Endothelial cell of umbilical vein (primary cell): ENCODE data around the gene MYO15A. TPM values are rescaled to one million over a fixed set of nuclear protein-coding genes. Genes with fewer than 3 reads are reported as not detected.

Source experiments
- BruUV-seq: library from RNA; stranded (reverse); fragments of 400-500 nt; replicated peaks from 2 replicates; lab custom pipeline; 2021; lab: Mats Ljungman, UMichigan
- CTCF ChIA-PET: fragments of 300-600, 350-600 bp; sonication (Branson Sonifier 250); formaldehyde crosslinking; loops from one replicate; lab custom pipeline; 2021; ENCODE audit warnings: antibody characterized with exemption, inconsistent platforms; lab: Charles Lee
- POLR2A ChIA-PET: fragments of 300-600, 350-600 bp; sonication (Branson Sonifier 250); formaldehyde crosslinking; loops from one replicate; lab custom pipeline; 2021; ENCODE audit warnings: antibody characterized with exemption, inconsistent platforms; lab: Charles Lee
- DNase-seq: peaks from one replicate; pipeline ENCODE4 v3.0.0-alpha.2; 2011; ENCODE audit warnings: low read depth, low spot score
- FAIRE-seq: peaks from 2 replicates; lab custom pipeline; 2011; peaks lifted over from hg19 to GRCh38; lab: Jason Lieb, UNC
- H2AFZ ChIP-seq: 2 replicates; pipeline ENCODE4 v1.6.0; 2012; ENCODE audit warnings: low read depth, low read length, control low read depth, inconsistent platforms
- H3K27ac ChIP-seq: 2 replicates; pipeline ENCODE4 v1.5.1; 2011; ENCODE audit warnings: low read depth, mild to moderate bottlenecking, control low read depth, low read length, moderate library complexity; ENCODE audit not compliant: insufficient read depth
- H3K27me3 ChIP-seq, 2 experiments: 2 replicates each; pipeline versions ENCODE4 v1.6.0 to v1.6.1; 2011; ENCODE audit warnings: low read length in 2 of 2, mixed read lengths in 1 of 2; ENCODE audit not compliant: control insufficient read depth in 2 of 2, insufficient read depth in 2 of 2
- H3K36me3 ChIP-seq, 2 experiments: 2 replicates in 1 of 2; 3 replicates in 1 of 2; pipeline ENCODE4 v1.5.1; 2011; ENCODE audit warnings: low read length in 2 of 2, mild to moderate bottlenecking in 1 of 2, moderate library complexity in 1 of 2; ENCODE audit not compliant: control insufficient read depth in 2 of 2, insufficient read depth in 2 of 2; ENCODE audit errors: extremely low read depth in 1 of 2
- H3K4me1 ChIP-seq: 3 replicates; pipeline ENCODE4 v1.5.1; 2011; ENCODE audit warnings: mild to moderate bottlenecking, low read length; ENCODE audit not compliant: control insufficient read depth, insufficient read depth; ENCODE audit errors: extremely low read depth
- H3K4me2 ChIP-seq: 2 replicates; pipeline ENCODE4 v1.6.1; 2011; ENCODE audit warnings: low read length, control low read depth, mixed read lengths; ENCODE audit not compliant: insufficient read depth
- H3K4me3 ChIP-seq, 3 experiments: fragments of 200-600 bp in 1 of 3; sonication (generic), shearing (Covaris generic) in 1 of 3; replicated peaks in 1 of 3; 2 replicates each; pipeline ENCODE4 v1.5.1; 2011 to 2016; ENCODE audit warnings: control low read depth in 3 of 3, low read length in 3 of 3, mild to moderate bottlenecking in 2 of 3, inconsistent platforms in 1 of 3, low read depth in 1 of 3, moderate library complexity in 1 of 3; ENCODE audit not compliant: insufficient read depth in 1 of 3
- H3K79me2 ChIP-seq: 2 replicates; pipeline ENCODE4 v1.6.0; 2012; ENCODE audit warnings: low read length, inconsistent platforms; ENCODE audit not compliant: control insufficient read depth, insufficient read depth
- H3K9ac ChIP-seq: replicated peaks from 2 replicates; pipeline ENCODE3; 2011; ENCODE audit warnings: low read length, control low read depth; ENCODE audit not compliant: insufficient read depth; ENCODE audit errors: extremely low read depth
- H3K9me1 ChIP-seq: replicated peaks from 3 replicates; pipeline ENCODE4 v1.6.0; 2011; ENCODE audit warnings: mild to moderate bottlenecking, low read length; ENCODE audit not compliant: control insufficient read depth, insufficient read depth; ENCODE audit errors: extremely low read depth
- H3K9me3 ChIP-seq: replicated peaks from 2 replicates; pipeline ENCODE4 v1.5.1; 2012; ENCODE audit warnings: low read length, inconsistent platforms; ENCODE audit not compliant: control insufficient read depth, insufficient read depth
- H4K20me1 ChIP-seq: replicated peaks from 2 replicates; pipeline ENCODE3; 2011; ENCODE audit warnings: mild to moderate bottlenecking, low read length; ENCODE audit not compliant: control insufficient read depth, insufficient read depth; ENCODE audit errors: extremely low read depth
- EZH2 ChIP-seq: IDR thresholded peaks from 2 replicates; pipeline ENCODE4 v1.6.1; 2012; ENCODE audit warnings: borderline replicate concordance, low read depth, mild to moderate bottlenecking, moderate library complexity, low read length, inconsistent platforms; ENCODE audit not compliant: severe bottlenecking
- GATA2 ChIP-seq: IDR thresholded peaks from 2 replicates; pipeline ENCODE4 v1.7.0; 2011; ENCODE audit warnings: low read depth, mild to moderate bottlenecking, moderate library complexity, mixed read lengths, low read length; ENCODE audit not compliant: insufficient read length, insufficient read depth
- MYC ChIP-seq: IDR thresholded peaks from one replicate; pipeline ENCODE4 v1.6.1; 2011; ENCODE audit warnings: mild to moderate bottlenecking, low read depth, low read length
- POLR2AphosphoS5 ChIP-seq: IDR thresholded peaks from 2 replicates; pipeline ENCODE4 v1.6.1; 2012; ENCODE audit warnings: low read depth, mild to moderate bottlenecking, control low read depth, low read length, moderate library complexity; ENCODE audit not compliant: insufficient read depth
- dilution Hi-C: fragments of 300-500 bp; cut with MboI; formaldehyde crosslinking; loops from one replicate; pipeline ENCODE4 v1.15.0; 2019; ENCODE audit warnings: low sequenced_read_pairs; ENCODE audit not compliant: extremely low pct_ligation_motif_present
- intact Hi-C: fragments of 100-400 bp; cut with micrococcal nuclease; formaldehyde crosslinking; loops from one replicate; pipeline ENCODE4 v1.10.0; 2022
- polyA plus RNA-seq, 4 experiments: library from polyadenylated mRNA; depleted of rRNA in 3 of 4; stranded (reverse) in 3 of 4; unstranded in 1 of 4; fragments of >200 nt; gene quantifications; 2 replicates each; pipeline versions ENCODE4 v1.2.1 to v1.2.3, GENCODE V29; 2011 to 2012; ENCODE audit warnings: missing spikeins in 1 of 4
- total RNA-seq: library from RNA; stranded (reverse); gene quantifications from 2 replicates; pipeline ENCODE4 v1.2.3, GENCODE V29; 2021
- TF ChIP-seq, protein P1 (sequence below), 2 donors: IDR thresholded peaks; 1 replicate in 1 of 2; 2 replicates in 1 of 2; pipeline ENCODE4 v1.5.1; 2011; ENCODE audit warnings: low read length in 2 of 2, mild to moderate bottlenecking in 2 of 2, moderate library complexity in 2 of 2, control low read depth in 1 of 2, inconsistent platforms in 1 of 2, low read depth in 1 of 2; ENCODE audit not compliant: insufficient read depth in 1 of 2; ENCODE audit errors: extremely low read depth in 1 of 2

The MYO15A gene
- total and polyA plus RNA-seq, 2 donors (not counting 3 experiments of a cell fraction or from before 2014, with no cell fraction given) = 0.46 to 0.82 TPM

DNA sequence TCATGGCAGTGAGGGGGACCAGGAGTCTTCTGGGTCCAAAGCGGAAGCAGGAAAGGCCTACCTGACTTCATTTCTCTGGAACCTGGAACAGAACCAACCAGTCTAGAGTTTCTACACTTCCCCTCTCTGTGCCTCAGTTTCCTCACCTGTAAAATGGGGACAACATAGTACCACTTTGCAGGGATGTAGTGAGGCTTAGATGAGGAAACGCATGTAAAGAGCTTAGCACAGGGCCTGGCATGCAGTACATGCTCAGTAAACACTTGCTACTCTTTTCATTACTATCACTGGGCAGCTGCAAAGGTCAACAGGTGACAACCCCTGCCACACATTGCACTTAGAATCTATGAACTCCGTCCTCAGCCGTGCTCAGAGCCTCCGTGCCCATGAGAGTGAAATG, 24.2 kb downstream of the MYO15A start:
- Histone ChIP-seq H4K20me1 (no peaks in the 10 kb centered on the region), H3K36me3 (no peaks in the 10 kb centered on the region), H3K27me3 (no peaks in the 10 kb centered on the region), H3K9ac (no peak overlapping the region), H3K4me3 (no peak overlapping the region), H3K4me1 (no peaks in the 10 kb centered on the region), H3K9me1 (no peaks in the 10 kb centered on the region), H3K79me2 (no peaks in the 10 kb centered on the region), H3K9me3 (no peaks in the 10 kb centered on the region), H2AFZ (no peak overlapping the region), H3K4me2 (no peak overlapping the region), H3K27ac (no peak overlapping the region)
- dilution Hi-C loops (no loop called here), intact Hi-C loops (no loop called here)
- ChIA-PET CTCF (interaction anchor here (0.8 kb wide), 1 partner anchor 8 kb away, joined by 5 read pairs; no protein-coding TSS in a partner anchor), POLR2A (no interaction called here)
- FAIRE-seq = no peak
- no peak for DNase-seq
- TF ChIP-seq, protein P1, sequence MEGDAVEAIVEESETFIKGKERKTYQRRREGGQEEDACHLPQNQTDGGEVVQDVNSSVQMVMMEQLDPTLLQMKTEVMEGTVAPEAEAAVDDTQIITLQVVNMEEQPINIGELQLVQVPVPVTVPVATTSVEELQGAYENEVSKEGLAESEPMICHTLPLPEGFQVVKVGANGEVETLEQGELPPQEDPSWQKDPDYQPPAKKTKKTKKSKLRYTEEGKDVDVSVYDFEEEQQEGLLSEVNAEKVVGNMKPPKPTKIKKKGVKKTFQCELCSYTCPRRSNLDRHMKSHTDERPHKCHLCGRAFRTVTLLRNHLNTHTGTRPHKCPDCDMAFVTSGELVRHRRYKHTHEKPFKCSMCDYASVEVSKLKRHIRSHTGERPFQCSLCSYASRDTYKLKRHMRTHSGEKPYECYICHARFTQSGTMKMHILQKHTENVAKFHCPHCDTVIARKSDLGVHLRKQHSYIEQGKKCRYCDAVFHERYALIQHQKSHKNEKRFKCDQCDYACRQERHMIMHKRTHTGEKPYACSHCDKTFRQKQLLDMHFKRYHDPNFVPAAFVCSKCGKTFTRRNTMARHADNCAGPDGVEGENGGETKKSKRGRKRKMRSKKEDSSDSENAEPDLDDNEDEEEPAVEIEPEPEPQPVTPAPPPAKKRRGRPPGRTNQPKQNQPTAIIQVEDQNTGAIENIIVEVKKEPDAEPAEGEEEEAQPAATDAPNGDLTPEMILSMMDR (IDR thresholded peaks at IDR 0.05; ENCODE audit: extremely low read depth in 1 of 2, insufficient read depth in 1 of 2, low read depth in 1 of 2, low read length in 2 of 2) = no peak
- no peak for TF ChIP-seq EZH2
- BruUV-seq = no TSS peak

DNA sequence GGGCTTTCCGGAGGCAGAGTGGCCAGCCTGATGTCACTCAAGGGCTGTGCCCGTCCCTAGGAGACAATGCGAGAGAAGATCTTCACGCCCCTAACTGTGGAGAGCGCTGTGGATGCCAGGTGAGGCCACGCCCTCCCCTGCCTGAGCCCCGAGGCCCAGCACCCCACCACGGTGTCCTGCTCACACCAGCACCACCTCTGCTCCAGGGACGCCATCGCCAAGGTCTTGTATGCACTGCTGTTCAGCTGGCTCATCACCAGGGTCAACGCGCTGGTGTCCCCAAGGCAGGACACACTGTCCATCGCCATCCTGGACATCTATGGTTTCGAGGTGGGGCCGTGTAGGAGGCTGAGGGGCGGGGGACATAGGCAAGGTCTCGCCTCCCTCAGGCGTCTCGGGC, 27.8 kb downstream of the MYO15A start:
- intact Hi-C loops (no loop called here), dilution Hi-C loops (no loop called here)
- H3K9ac ChIP-seq = no peak overlapping the region
- ChIA-PET POLR2A (no interaction called here), CTCF (no interaction called here)
- no peak overlapping the region for H2AFZ ChIP-seq
- no peak overlapping the region for H3K4me3 ChIP-seq
- no peaks in the 10 kb centered on the region for H3K4me1 ChIP-seq
- H3K79me2 ChIP-seq = no peaks in the 10 kb centered on the region
- H3K9me3 ChIP-seq = no peaks in the 10 kb centered on the region
- H3K36me3 ChIP-seq = no peaks in the 10 kb centered on the region
- no peak overlapping the region for H3K27ac ChIP-seq
- no peaks in the 10 kb centered on the region for H3K9me1 ChIP-seq
- no TSS peak for BruUV-seq
- DNase-seq = no peak
- H3K27me3 ChIP-seq = no peaks in the 10 kb centered on the region
- no peak overlapping the region for H3K4me2 ChIP-seq
- TF ChIP-seq GATA2 (no peak), EZH2 (no peak), MYC (no peak), POLR2AphosphoS5 (no peak)
- H4K20me1 ChIP-seq = no peaks in the 10 kb centered on the region
- FAIRE-seq = no peak
